Measurements from ENCODE around the gene GGCT. TPM values are rescaled to one million over a fixed set of nuclear protein-coding genes. Genes with fewer than 3 reads are reported as not detected.
"Not testable (repeated sequence)": the region's sequence is repeated elsewhere in the genome, so short reads cannot be mapped to it uniquely, and the experiment has no call there.

Gene GGCT
- total RNA-seq, 4 donors from 2014 or later, result 3.6 to 21.3 (median 16.5) TPM

- Histone ChIP-seq H3K36me3 (no peaks in the 10 kb centered on the region), H3K9me3 (no peaks in the 10 kb centered on the region), H3K4me3 (no peak overlapping the region), H3K4me1 (peaks cover 0 to 15% (median 12%) of the 10 kb centered on the region in 4 donors), H3K27ac (no peak overlapping the region), H3K27me3 (no peaks in the 10 kb centered on the region)
- no peak for TF ChIP-seq POLR2A (IDR thresholded peaks at IDR 0.05)
- TF ChIP-seq EP300 (IDR thresholded peaks at IDR 0.05; ENCODE audit: low read depth), result no peak
- no peak for TF ChIP-seq CTCF (IDR thresholded peaks at IDR 0.05)
- no peak for TF ChIP-seq POLR2AphosphoS5 (IDR thresholded peaks at IDR 0.05)
- in situ Hi-C loops (cut with MboI; ENCODE audit: low pct_ligation_motif_present in 1 of 4, low pct_unique_long_range_greater_than_20kb in 1 of 4, low sequenced_read_pairs in 3 of 4) (no loop called here), intact Hi-C loops (cut with DNase I; ENCODE audit: low total_unique reads) (no loop called here)
- DNase-seq, result no peak
Measured at GRCh38 chr7:30528779-30529178, 24.1 kb upstream of the GGCT start.

- H3K4me3 ChIP-seq; intact Hi-C loops (cut with DNase I; ENCODE audit: low total_unique reads): not testable (repeated sequence)
- 45 to 58% methylated on average over 1 of the region's 1 CpG for WGBS, 2 donors (ENCODE audit: low coverage in 1 of 2)
Measured at GRCh38 chr7:30527297-30527696, 22.7 kb upstream of the GGCT start.

GRCh38 chr7:30526163-30526562 is 21.5 kb upstream of the GGCT start:
- no peak for DNase-seq
- Histone ChIP-seq H3K27me3 (no peaks in the 10 kb centered on the region), H3K9me3 (no peaks in the 10 kb centered on the region), H3K4me3 (no peak overlapping the region), H3K36me3 (no peaks in the 10 kb centered on the region), H3K4me1 (peaks cover 0 to 33% (median 23%) of the 10 kb centered on the region in 4 donors), H3K27ac (no peak overlapping the region)
- WGBS, 2 donors (ENCODE audit: low coverage in 1 of 2), result 95% methylated on average over 4 of the region's 4 CpGs; no CpG with 5 or more reads in 1 of the 2 donors
- intact Hi-C loops (cut with DNase I; ENCODE audit: low total_unique reads), result no loop called here
- in situ Hi-C loops (cut with MboI; ENCODE audit: low pct_ligation_motif_present in 1 of 4, low pct_unique_long_range_greater_than_20kb in 1 of 4, low sequenced_read_pairs in 3 of 4), result no loop called here
- TF ChIP-seq POLR2AphosphoS5 (IDR thresholded peaks at IDR 0.05) (no peak), POLR2A (IDR thresholded peaks at IDR 0.05) (no peak), CTCF (IDR thresholded peaks at IDR 0.05) (no peak), EP300 (IDR thresholded peaks at IDR 0.05; ENCODE audit: low read depth) (no peak)

More at GRCh38 chr7:30527297-30527696, 22.7 kb upstream of the GGCT start:
- in situ Hi-C loops (cut with MboI; ENCODE audit: low pct_ligation_motif_present in 1 of 4, low pct_unique_long_range_greater_than_20kb in 1 of 4, low sequenced_read_pairs in 3 of 4); H3K27ac ChIP-seq; H3K27me3 ChIP-seq; DNase-seq; H3K9me3 ChIP-seq; H3K36me3 ChIP-seq: not testable (repeated sequence)
- H3K4me1 ChIP-seq, result peaks cover 0 to 23% (median 15%) of the 10 kb centered on the region in 4 donors

- peaks cover 0 to 40% (median 28%) of the 10 kb centered on the region in 4 donors for H3K4me1 ChIP-seq
Measured at GRCh38 chr7:30525429-30525828, 20.8 kb upstream of the GGCT start.

More at GRCh38 chr7:30525429-30525828, 20.8 kb upstream of the GGCT start:
- intact Hi-C loops (cut with DNase I; ENCODE audit: low total_unique reads), result no loop called here
- Histone ChIP-seq H3K27me3 (no peaks in the 10 kb centered on the region), H3K4me3 (no peak overlapping the region), H3K27ac (no peak overlapping the region), H3K36me3 (no peaks in the 10 kb centered on the region), H3K9me3 (no peaks in the 10 kb centered on the region)
- in situ Hi-C loops (cut with MboI; ENCODE audit: low pct_ligation_motif_present in 1 of 4, low pct_unique_long_range_greater_than_20kb in 1 of 4, low sequenced_read_pairs in 3 of 4), result no loop called here
- TF ChIP-seq CTCF (IDR thresholded peaks at IDR 0.05), result no peak
- TF ChIP-seq EP300 (IDR thresholded peaks at IDR 0.05; ENCODE audit: low read depth), result no peak
- no peak for TF ChIP-seq POLR2A (IDR thresholded peaks at IDR 0.05)
- TF ChIP-seq POLR2AphosphoS5 (IDR thresholded peaks at IDR 0.05), result no peak
- WGBS, 2 donors (ENCODE audit: low coverage in 1 of 2), result 100% methylated on average over 4 of the region's 5 CpGs; no CpG with 5 or more reads in 1 of the 2 donors
- no peak for DNase-seq
